Astrocyte of the spinal cord (primary cell): ENCODE data around the gene SPPL3.
"Not testable (repeated sequence)": the region's sequence is repeated elsewhere in the genome, so short reads cannot be mapped to it uniquely, and the experiment has no call there.

Experiments
- DNase-seq: peaks from one replicate; pipeline ENCODE4 v3.0.0; 2011; ENCODE audit warnings: low read depth, low spot score
- H3K4me3 ChIP-seq: 2 replicates; pipeline ENCODE4 v1.5.1; 2011; ENCODE audit warnings: low read depth, mild to moderate bottlenecking, low read length, moderate library complexity
- in situ Hi-C: cut with HindIII; loops from 2 replicates; pipeline ENCODE4 v1.10.0; 2017; ENCODE audit warnings: low sequenced_read_pairs
- TF ChIP-seq, protein P1 (sequence below): IDR thresholded peaks from 2 replicates; pipeline ENCODE4 v1.5.1; 2012; ENCODE audit warnings: low read depth, mild to moderate bottlenecking, low read length, inconsistent platforms

Gene SPPL3

DNA sequence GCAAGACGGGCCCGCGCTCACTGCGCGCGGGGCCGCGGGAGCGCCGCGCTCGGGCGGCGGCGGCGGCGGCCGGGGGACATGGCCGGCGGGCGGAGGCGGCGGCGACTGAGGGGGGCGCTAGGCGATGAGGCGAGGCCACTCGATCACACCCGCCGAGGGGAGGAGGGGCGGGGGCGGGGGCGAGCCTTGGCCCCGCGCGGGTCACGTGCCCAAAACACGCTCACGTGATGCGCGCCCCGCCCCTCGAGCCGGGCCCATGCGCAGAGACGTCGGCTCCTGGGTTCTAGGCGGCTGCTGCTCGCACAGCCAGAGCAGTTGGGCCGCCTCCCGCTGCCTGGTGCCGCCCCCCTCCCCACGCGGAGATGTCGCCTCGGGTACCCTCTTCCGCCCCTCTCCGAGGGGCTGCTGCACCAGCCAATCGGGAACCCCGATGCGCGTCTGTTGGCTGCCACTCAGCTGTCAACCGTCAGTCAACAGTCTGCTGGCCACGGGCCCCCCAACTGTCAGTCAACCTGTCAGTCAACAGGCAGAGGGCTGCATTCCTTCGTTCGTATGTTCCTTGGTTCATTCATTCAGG is at the start of gene SPPL3:
Gene SPPL3, minus strand, starts transcription at position 162 of the 577 bp plus-strand sequence. CDS start 491 bp downstream, outside the sequence.
- peak within 1 kb of the TSS; percentile 60 for H3K4me3 ChIP-seq
- DNase-seq, result peak; percentile 86
- TF ChIP-seq, protein P1, sequence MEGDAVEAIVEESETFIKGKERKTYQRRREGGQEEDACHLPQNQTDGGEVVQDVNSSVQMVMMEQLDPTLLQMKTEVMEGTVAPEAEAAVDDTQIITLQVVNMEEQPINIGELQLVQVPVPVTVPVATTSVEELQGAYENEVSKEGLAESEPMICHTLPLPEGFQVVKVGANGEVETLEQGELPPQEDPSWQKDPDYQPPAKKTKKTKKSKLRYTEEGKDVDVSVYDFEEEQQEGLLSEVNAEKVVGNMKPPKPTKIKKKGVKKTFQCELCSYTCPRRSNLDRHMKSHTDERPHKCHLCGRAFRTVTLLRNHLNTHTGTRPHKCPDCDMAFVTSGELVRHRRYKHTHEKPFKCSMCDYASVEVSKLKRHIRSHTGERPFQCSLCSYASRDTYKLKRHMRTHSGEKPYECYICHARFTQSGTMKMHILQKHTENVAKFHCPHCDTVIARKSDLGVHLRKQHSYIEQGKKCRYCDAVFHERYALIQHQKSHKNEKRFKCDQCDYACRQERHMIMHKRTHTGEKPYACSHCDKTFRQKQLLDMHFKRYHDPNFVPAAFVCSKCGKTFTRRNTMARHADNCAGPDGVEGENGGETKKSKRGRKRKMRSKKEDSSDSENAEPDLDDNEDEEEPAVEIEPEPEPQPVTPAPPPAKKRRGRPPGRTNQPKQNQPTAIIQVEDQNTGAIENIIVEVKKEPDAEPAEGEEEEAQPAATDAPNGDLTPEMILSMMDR, result no peak
- in situ Hi-C loops, result no loop called here

DNA sequence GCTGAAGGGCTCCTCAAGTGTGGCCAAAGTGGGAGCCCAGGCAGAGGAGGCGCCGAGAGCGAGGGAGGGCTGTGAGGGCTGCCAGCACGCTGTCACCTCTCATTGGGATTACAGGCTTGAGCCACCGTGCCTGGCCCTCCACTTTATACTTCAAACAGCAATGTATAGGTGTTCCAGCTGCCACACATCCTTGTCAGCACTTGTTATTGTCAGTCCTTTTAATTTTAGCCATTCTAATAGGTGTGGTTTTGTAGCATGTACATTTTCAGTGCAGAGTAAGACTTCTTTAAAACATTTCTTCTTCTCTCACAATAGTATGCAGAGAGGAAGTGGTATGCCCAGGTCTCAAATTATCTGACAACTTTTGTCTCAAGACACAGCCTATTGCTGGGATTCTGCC is 46.6 kb upstream of the SPPL3 start:
- in situ Hi-C loops, result no loop called here

GRCh38 chr12:120950260-120950799 is 46.2 kb upstream of the SPPL3 start:
- H3K4me3 ChIP-seq, in situ Hi-C loops, DNase-seq: not testable (repeated sequence)

More for the DNA sequence above, 46.6 kb upstream of the SPPL3 start:
- no peak overlapping the region for H3K4me3 ChIP-seq
- TF ChIP-seq, protein P1, result no peak
- DNase-seq, result no peak

DNA sequence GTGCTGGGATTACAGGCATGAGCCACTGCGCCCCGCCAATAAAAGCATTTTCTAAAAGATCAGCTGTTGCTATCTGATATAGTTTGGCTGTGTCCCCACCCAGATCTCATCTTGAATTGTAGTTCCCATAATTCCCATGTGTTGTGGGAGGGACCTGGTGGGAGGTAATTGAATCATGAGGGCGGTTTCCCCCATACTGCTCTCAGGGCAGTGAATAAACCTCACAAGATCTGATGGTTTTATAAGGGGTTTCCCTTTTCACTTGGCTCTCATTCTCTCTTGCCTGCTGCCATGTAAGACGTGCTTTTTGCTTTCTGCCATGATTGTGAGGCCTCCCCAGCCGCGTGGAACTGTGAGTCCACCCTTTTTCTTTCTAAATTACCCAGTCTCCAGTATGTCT is 41.4 kb upstream of the SPPL3 start:
- DNase-seq, H3K4me3 ChIP-seq, in situ Hi-C loops: not testable (repeated sequence)

DNA sequence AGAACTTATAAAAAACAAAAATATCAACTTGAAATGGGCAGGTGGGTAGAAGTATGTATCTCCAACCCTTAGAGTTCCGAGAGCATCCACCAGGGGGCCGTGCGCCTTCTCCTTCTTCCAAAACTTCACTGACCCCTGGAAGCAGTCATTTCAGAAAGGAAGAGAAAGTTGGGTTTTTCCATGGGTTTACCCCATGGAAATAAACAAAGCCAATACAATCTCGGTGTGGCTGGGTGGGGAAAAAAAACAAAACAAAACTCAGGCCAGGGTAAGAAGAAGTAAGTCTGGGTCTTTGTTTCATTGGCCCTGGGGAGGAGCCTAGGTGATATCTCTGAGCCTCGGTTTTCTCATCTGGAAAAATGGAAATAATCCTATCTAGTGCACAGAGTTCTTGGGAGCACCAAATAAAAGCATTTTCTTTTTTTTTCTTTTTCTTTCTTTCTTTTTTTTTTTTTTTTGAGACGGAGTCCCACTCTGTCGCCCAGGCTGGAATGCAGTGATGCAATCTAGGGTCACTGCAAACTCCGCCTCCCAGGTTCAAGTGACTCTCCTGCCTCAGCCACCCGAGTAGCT is 40.6 kb upstream of the SPPL3 start:
- TF ChIP-seq, protein P1, result peak; percentile 83
- in situ Hi-C loops, result no loop called here
- DNase-seq, result peak; percentile 23
- H3K4me3 ChIP-seq, result no peak overlapping the region

DNA sequence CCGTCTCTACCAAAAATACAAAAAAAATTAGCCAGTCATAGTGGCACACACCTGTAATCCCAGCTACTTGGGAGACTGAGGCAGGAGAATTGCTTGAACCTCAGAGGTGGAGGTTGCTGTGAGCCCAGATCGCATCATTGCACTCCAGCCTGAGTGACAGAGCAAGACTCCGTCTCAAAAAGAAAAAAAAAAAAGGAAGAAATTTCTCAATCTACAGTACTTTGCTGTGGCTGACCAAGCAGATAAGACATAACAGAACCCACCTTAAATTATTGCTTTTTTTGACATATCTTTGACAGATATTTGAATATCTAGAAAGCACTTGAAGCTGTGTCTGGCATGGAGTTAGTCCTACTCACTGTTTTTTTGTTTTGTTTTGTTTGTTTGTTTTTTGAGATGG is 39.3 kb upstream of the SPPL3 start:
- no peak overlapping the region for H3K4me3 ChIP-seq
- TF ChIP-seq, protein P1, result no peak
- in situ Hi-C loops, result no loop called here
- no peak for DNase-seq

- DNase-seq, result no peak
- in situ Hi-C loops, result no loop called here
- TF ChIP-seq, protein P1, result no peak
- H3K4me3 ChIP-seq, result no peak overlapping the region
Observed at GRCh38 chr12:120941846-120942405, 37.8 kb upstream of the SPPL3 start.
